Heart left ventricle (tissue), 13 donors: ENCODE measurements around the gene ARNT2.

Experiments
- CTCF ChIP-seq, 12 donors: fragments of 200-600 bp; sonication (generic) in 4 of 12; IDR thresholded peaks; one replicate each; pipeline versions ENCODE4 v1.5.0 to v1.8.0; 2018 to 2022; ENCODE audit warnings: antibody characterized with exemption in 12 of 12, mild to moderate bottlenecking in 5 of 12
- POLR2A ChIP-seq, 2 donors: fragments of 450-650 bp; IDR thresholded peaks; one replicate each; pipeline ENCODE4 v1.6.1; 2017; ENCODE audit warnings: antibody characterized with exemption in 2 of 2, mild to moderate bottlenecking in 2 of 2, moderate library complexity in 2 of 2
- donor health status: ischemic (EF 13 %, LVEDD 7.1; RV severe dilation, severe dysfunction).
- donor health status: DM: no; HTN: yes; CAD: no.
- donor health status: DM: no; HTN: no; CAD: no.
- donor health status: ischemic (EF 25% LVEDD 6.9; RV normal size, moderate dysfunction).
- donor health status: ischemic (EF 25% LVEDD 5.7; RV mildly dilated, moderate dysfunction).
- donor health status: ischemic (EF 35%, LVEDD 5.7; RV mildly dilated, moderate dysfunction).
- donor health status: nonischemic (EF 11% LVEDD 7.7; RV severe dilation, severe dysfunction).
- donor health status: DM: yes; HTN: yes; CAD: no.
- donor health status: PGD.
- donor health status: ischemic (EF 29% LVEDD 5.4; RV normal size, mild dysfunction).
- donor health status: nonischemic (EF 23%, LVEDD 6.1; RV moderate dilation, normal function).

GRCh38 chr15:80596521-80596976 lies 192.4 kb downstream of the ARNT2 start:
- no peak for TF ChIP-seq POLR2A (IDR thresholded peaks at IDR 0.05)
- no peak for TF ChIP-seq CTCF (IDR thresholded peaks at IDR 0.05)
